ENCODE measurements around the gene PPP1R14B. TPM values are rescaled to one million over a fixed set of nuclear protein-coding genes. Genes with fewer than 3 reads are reported as not detected.

Gene PPP1R14B
- total and polyA plus RNA-seq, 4 donors: 24.2 to 57.6 (median 38.3) TPM

DNA sequence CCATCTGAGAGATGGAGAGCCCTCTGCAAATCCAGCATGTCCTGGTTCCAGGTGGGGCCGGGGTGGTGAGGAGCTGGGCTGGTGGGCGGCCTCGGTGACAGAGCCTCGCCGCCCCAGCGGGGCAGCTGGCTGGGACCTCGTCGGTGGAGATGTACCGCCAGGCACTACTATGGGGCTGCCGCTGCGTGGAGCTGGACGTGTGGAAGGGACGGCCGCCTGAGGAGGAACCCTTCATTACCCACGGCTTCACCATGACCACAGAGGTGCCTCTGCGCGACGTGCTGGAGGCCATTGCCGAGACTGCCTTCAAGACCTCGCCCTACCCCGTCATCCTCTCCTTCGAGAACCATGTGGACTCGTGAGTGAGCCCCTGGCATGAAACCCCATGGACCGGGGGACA lies 11.6 kb upstream of the PPP1R14B start:
- Histone ChIP-seq H3K36me3 (ENCODE audit: control insufficient read depth in 4 of 4, insufficient read depth in 3 of 4, low read depth in 1 of 4, low read length in 3 of 4) (peaks cover 0 to 13% (median 4%) of the 10 kb centered on the region in 4 donors), H3K27ac (ENCODE audit: low read depth in 1 of 2, low read length in 2 of 2) (no peak overlapping the region), H3K9ac (ENCODE audit: low read depth in 1 of 2, low read length in 2 of 2) (no peak overlapping the region), H3K27me3 (ENCODE audit: control insufficient read depth in 4 of 4, insufficient read depth in 4 of 4, low read length in 3 of 4) (no peaks in the 10 kb centered on the region), H3K4me1 (ENCODE audit: control insufficient read depth in 4 of 4, insufficient read depth in 4 of 4, low read length in 3 of 4) (no peaks in the 10 kb centered on the region), H3K9me3 (ENCODE audit: control insufficient read depth in 4 of 4, low read length in 3 of 4) (no peaks in the 10 kb centered on the region), H3K4me3 (ENCODE audit: low read depth in 1 of 3, low read length in 3 of 3) (no peak overlapping the region)
- WGBS: 92% methylated on average over 24 of the region's 24 CpGs
- DNase-seq (ENCODE audit: low spot score): no peak
- TF ChIP-seq, protein P1, sequence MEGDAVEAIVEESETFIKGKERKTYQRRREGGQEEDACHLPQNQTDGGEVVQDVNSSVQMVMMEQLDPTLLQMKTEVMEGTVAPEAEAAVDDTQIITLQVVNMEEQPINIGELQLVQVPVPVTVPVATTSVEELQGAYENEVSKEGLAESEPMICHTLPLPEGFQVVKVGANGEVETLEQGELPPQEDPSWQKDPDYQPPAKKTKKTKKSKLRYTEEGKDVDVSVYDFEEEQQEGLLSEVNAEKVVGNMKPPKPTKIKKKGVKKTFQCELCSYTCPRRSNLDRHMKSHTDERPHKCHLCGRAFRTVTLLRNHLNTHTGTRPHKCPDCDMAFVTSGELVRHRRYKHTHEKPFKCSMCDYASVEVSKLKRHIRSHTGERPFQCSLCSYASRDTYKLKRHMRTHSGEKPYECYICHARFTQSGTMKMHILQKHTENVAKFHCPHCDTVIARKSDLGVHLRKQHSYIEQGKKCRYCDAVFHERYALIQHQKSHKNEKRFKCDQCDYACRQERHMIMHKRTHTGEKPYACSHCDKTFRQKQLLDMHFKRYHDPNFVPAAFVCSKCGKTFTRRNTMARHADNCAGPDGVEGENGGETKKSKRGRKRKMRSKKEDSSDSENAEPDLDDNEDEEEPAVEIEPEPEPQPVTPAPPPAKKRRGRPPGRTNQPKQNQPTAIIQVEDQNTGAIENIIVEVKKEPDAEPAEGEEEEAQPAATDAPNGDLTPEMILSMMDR (IDR thresholded peaks at IDR 0.05; ENCODE audit: low read depth, low read length, missing input control): no peak
- TF ChIP-seq FOXA2 (IDR thresholded peaks at IDR 0.05): no peak
- TF ChIP-seq, protein P2, sequence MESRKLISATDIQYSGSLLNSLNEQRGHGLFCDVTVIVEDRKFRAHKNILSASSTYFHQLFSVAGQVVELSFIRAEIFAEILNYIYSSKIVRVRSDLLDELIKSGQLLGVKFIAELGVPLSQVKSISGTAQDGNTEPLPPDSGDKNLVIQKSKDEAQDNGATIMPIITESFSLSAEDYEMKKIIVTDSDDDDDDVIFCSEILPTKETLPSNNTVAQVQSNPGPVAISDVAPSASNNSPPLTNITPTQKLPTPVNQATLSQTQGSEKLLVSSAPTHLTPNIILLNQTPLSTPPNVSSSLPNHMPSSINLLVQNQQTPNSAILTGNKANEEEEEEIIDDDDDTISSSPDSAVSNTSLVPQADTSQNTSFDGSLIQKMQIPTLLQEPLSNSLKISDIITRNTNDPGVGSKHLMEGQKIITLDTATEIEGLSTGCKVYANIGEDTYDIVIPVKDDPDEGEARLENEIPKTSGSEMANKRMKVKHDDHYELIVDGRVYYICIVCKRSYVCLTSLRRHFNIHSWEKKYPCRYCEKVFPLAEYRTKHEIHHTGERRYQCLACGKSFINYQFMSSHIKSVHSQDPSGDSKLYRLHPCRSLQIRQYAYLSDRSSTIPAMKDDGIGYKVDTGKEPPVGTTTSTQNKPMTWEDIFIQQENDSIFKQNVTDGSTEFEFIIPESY (IDR thresholded peaks at IDR 0.05): no peak
- no peak for TF ChIP-seq GABPA (IDR thresholded peaks at IDR 0.05 in 1 of 2, conservative IDR thresholded peaks at IDR 0.05 in 1 of 2)
- TF ChIP-seq, protein P3, sequence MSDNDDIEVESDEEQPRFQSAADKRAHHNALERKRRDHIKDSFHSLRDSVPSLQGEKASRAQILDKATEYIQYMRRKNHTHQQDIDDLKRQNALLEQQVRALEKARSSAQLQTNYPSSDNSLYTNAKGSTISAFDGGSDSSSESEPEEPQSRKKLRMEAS (IDR thresholded peaks at IDR 0.05): no peak
- TF ChIP-seq TAF1 (conservative IDR thresholded peaks at IDR 0.05): no peak
- no peak for TF ChIP-seq NR2F2 (IDR thresholded peaks at IDR 0.05)
- TF ChIP-seq FOXA1 (IDR thresholded peaks at IDR 0.05): no peak
- no peak for TF ChIP-seq RAD21 (IDR thresholded peaks at IDR 0.05)
- TF ChIP-seq, protein P4, sequence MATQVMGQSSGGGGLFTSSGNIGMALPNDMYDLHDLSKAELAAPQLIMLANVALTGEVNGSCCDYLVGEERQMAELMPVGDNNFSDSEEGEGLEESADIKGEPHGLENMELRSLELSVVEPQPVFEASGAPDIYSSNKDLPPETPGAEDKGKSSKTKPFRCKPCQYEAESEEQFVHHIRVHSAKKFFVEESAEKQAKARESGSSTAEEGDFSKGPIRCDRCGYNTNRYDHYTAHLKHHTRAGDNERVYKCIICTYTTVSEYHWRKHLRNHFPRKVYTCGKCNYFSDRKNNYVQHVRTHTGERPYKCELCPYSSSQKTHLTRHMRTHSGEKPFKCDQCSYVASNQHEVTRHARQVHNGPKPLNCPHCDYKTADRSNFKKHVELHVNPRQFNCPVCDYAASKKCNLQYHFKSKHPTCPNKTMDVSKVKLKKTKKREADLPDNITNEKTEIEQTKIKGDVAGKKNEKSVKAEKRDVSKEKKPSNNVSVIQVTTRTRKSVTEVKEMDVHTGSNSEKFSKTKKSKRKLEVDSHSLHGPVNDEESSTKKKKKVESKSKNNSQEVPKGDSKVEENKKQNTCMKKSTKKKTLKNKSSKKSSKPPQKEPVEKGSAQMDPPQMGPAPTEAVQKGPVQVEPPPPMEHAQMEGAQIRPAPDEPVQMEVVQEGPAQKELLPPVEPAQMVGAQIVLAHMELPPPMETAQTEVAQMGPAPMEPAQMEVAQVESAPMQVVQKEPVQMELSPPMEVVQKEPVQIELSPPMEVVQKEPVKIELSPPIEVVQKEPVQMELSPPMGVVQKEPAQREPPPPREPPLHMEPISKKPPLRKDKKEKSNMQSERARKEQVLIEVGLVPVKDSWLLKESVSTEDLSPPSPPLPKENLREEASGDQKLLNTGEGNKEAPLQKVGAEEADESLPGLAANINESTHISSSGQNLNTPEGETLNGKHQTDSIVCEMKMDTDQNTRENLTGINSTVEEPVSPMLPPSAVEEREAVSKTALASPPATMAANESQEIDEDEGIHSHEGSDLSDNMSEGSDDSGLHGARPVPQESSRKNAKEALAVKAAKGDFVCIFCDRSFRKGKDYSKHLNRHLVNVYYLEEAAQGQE (IDR thresholded peaks at IDR 0.05): no peak
- no peak for TF ChIP-seq JUND (IDR thresholded peaks at IDR 0.05)
- TF ChIP-seq HNF4A (conservative IDR thresholded peaks at IDR 0.05): no peak
- no peak for TF ChIP-seq SP1 (IDR thresholded peaks at IDR 0.05)
- TF ChIP-seq RXRA (IDR thresholded peaks at IDR 0.05): no peak
- no peak for TF ChIP-seq EGR1 (IDR thresholded peaks at IDR 0.05; ENCODE audit: low read depth in 2 of 2)

DNA sequence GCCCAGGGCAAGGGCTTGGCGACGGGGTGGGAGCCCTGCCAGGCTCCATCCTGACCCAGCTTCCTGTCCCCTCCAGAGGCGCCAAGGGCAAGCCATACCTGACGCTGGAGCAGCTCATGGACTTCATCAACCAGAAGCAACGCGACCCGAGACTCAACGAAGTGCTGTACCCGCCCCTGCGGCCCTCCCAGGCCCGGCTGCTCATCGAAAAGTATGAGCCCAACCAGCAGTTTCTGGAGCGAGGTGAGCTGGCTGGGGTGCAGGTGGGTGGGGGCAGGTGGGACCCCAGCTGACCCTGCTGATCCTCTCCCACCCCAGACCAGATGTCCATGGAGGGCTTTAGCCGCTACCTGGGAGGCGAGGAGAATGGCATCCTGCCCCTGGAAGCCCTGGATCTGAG lies 9.6 kb upstream of the PPP1R14B start:
- Histone ChIP-seq H3K9me3 (ENCODE audit: control insufficient read depth in 4 of 4, low read length in 3 of 4) (no peaks in the 10 kb centered on the region), H3K4me3 (ENCODE audit: low read depth in 1 of 3, low read length in 3 of 3) (no peak overlapping the region), H3K36me3 (ENCODE audit: control insufficient read depth in 4 of 4, insufficient read depth in 3 of 4, low read depth in 1 of 4, low read length in 3 of 4) (peaks cover 0 to 12% (median 3%) of the 10 kb centered on the region in 4 donors), H3K27ac (ENCODE audit: low read depth in 1 of 2, low read length in 2 of 2) (no peak overlapping the region), H3K9ac (ENCODE audit: low read depth in 1 of 2, low read length in 2 of 2) (no peak overlapping the region), H3K27me3 (ENCODE audit: control insufficient read depth in 4 of 4, insufficient read depth in 4 of 4, low read length in 3 of 4) (no peaks in the 10 kb centered on the region), H3K4me1 (ENCODE audit: control insufficient read depth in 4 of 4, insufficient read depth in 4 of 4, low read length in 3 of 4) (peaks cover 0 to 9% (median 8%) of the 10 kb centered on the region in 4 donors)
- TF ChIP-seq HNF4A (conservative IDR thresholded peaks at IDR 0.05) (no peak), SP1 (IDR thresholded peaks at IDR 0.05) (no peak), FOXA2 (IDR thresholded peaks at IDR 0.05) (no peak), JUND (IDR thresholded peaks at IDR 0.05) (no peak), RXRA (IDR thresholded peaks at IDR 0.05) (no peak), TAF1 (conservative IDR thresholded peaks at IDR 0.05) (no peak)
- TF ChIP-seq, protein P5, sequence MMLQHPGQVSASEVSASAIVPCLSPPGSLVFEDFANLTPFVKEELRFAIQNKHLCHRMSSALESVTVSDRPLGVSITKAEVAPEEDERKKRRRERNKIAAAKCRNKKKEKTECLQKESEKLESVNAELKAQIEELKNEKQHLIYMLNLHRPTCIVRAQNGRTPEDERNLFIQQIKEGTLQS (IDR thresholded peaks at IDR 0.05): no peak
- TF ChIP-seq, protein P1 (IDR thresholded peaks at IDR 0.05; ENCODE audit: low read depth, low read length, missing input control): no peak
- TF ChIP-seq, protein P3 (IDR thresholded peaks at IDR 0.05): no peak
- 91% methylated on average over 15 of the region's 15 CpGs for WGBS
- no peak for DNase-seq (ENCODE audit: low spot score)
